DMS79 (cell line): Measurements from ENCODE around the gene TAS2R8.
"Not testable (repeated sequence)": the region's sequence is repeated elsewhere in the genome, so short reads cannot be mapped to it uniquely, and the experiment has no call there.

ENCODE experiments used
- DNase-seq: peaks from one replicate; lab custom pipeline; 2025; lab: John Stamatoyannopoulos, UW

The TAS2R8 gene, protein sequence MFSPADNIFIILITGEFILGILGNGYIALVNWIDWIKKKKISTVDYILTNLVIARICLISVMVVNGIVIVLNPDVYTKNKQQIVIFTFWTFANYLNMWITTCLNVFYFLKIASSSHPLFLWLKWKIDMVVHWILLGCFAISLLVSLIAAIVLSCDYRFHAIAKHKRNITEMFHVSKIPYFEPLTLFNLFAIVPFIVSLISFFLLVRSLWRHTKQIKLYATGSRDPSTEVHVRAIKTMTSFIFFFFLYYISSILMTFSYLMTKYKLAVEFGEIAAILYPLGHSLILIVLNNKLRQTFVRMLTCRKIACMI

DNA sequence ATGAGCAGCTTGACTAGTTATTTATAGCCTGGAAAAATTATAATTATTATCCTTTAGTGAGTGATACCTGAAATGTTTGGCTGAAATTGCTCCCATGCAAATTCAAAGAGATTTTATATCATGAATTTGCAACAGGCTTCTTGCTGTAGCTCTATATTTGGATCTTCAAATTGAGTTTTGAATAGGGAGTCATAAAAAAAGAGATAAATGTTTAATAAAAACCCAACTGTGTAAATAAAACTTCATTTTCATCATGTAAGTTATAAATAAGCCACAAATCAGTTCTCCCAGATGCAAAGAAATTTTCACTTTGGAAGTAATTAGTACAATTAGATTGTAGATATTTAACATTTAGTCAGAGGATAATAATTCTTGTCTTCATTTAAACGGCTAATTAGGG is at the start of gene TAS2R8:
Gene TAS2R8, minus strand, starts transcription at position 101 of the 400 bp plus-strand sequence. CDS start 306 bp downstream, outside the sequence.
- no peak for DNase-seq

DNA sequence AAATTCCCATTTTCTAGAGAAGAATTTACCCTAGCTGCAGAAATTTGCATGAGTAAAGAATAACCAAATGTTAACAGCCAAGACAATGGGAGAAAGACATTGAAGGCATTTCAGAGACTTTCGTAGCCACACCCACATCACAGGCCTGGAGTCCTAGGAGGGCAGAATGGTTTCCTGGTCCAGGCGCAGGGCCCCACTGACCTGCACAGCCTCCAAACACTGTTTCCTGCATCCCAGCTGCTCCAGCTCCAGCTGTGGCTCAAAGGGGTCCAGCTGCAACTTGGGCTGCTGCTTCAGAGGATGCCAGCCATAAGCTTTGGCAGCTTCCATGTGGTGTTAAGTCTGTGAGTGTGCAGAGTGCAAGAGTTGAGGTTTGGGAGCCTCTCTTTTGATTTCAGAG is 48.7 kb upstream of the TAS2R8 start:
- DNase-seq, result no peak

DNA sequence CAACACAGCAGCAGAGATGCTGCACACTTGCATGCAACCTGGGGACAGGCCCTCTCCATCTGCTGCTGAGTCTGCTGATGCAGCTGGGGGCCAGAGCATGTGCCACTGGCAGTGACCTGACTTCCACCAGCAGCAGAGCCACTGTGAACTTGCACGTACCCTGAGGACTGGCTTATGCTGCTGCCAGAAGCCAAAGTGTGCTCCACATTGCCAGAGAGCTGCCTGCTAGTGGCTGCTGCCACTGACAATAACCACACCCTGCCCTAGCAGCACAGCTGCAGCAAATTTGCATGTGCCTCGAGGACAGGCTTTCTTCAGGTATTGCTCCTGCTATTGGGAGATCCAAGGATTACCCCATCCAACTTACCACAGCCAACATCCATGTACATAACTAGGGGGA is 46.7 kb upstream of the TAS2R8 start:
- DNase-seq, result no peak

DNA sequence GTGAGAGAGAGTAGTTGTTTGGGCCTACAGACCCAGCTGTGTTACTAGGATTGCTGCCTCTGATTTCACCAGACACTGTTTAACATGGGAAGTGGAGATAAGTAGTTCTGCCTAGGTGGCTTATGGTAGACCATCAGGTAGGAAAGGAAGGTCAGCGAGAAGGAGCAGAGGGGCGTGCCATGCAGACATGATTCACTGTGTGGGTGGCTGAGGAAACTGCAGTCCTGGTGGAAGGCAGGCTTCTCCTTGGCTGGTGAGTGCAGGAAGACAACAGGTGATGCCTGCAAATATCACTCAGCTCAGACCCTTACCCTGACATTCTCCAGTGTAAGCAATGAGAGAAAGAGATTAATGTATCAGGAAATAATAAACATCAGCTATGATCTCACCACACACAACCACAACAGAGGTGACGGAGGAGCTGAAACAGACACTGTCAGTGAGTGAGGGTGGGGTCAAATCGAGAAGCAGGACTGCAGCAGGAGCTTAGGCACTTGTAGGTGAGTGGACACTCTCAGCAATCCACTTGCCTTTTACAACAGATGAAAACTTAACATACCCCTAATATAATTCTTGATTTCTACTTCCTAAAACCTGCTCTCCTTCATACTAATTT is 44.3 kb upstream of the TAS2R8 start:
- DNase-seq, result no peak

DNA sequence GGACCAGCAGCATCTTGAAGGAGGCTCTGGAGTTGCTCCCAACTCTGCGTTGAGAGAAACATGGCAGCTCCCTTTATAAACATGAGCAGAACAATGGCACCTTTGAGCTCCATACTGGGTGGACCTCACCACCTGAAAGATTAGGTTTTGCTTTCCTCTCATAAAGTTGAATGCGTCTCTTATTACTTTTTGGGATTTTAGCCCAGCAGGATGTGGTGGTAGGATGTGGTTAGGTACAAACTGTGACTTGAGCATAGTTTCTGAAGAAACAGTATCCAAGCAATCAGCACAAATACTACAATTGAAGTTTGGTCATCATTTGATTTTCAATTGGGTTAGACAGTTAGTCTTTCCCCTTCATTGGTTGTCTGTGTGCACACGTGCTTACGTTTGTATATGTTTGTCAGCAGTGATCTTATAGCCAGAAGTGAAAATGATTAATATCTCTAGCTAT is 42.4 kb upstream of the TAS2R8 start, which contains the start of gene PRR4:
Gene PRR4, minus strand, starts transcription at position 51 of the 454 bp plus-strand sequence. Its CDS starts 38 bp downstream, at position 13.
- DNase-seq, result no peak

DNA sequence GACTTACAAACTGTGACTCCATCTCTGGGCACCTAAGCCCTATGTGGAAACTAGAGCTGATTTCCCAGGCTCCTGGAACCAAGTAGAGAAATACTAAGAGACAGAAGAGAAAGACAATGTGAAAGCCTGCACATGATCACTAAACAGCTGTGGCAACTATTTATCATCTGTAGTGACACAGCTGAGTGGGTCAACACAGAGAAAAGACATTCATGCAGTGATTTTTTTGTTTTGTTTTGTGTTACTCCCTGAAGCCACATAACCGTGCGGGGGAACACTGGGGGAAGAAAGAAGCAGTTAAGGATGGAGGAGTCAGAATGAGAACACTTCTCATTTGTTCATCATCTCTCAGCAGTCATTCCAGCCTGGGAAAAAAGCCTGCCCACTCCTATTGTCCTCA is 40.7 kb upstream of the TAS2R8 start:
- no peak for DNase-seq

DNA sequence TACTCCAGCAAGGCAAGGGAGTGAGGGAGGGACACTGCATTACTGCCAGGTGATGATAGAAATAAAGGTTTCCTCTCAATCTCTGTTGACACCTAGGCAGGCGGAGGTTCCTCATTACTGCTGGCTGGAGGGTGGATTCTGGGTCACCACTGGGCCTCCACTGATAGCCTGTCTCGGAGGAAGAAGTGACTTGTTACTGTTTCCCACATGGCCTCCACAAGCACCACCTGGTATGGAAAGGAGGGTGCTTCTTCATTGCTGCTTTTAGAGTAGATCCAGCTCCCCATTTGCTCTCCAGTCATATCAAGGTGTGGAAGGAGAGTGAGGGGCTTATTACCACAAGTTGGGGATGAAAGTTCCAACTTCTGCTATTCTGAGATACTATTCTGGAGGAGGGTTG is 35.8 kb upstream of the TAS2R8 start:
- DNase-seq, result no peak

DNA sequence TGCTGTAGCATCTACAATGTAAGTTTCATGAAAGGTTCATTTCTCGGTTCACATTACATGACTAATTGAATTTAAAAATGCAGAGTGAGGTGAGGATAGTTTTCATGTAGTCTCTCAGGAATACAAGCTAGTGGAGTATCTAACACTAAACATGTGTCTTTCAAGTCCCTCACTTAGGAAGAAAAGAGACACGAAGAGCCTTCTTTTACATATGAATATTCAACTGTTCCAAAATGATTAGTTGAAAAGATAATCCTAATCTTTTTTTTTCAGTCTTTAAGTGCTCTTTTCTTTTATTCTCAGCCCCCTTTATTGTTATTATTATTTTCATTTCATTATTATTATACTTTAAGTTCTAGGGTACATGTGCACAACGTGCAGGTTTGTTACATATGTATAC is 31.4 kb upstream of the TAS2R8 start:
- DNase-seq, result no peak

DNA sequence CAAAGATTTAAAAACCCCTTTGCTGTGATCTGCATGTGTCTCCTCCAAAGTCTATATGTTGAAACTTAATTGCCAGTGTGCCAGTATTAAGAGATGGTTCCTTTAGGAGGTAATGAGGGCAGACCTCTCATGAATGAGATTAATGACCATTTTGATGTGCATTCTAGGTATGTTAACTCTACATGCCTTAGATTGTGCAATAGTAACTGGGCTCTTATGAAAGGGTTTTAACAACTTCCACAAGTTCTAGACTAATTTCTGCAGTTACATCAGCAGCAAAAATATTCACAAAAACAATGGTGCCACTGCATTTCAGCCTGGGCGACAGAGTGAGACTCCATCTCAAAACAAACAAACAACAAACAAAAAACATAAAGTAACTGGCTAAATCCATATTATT is 22.9 kb upstream of the TAS2R8 start:
- no peak for DNase-seq

DNA sequence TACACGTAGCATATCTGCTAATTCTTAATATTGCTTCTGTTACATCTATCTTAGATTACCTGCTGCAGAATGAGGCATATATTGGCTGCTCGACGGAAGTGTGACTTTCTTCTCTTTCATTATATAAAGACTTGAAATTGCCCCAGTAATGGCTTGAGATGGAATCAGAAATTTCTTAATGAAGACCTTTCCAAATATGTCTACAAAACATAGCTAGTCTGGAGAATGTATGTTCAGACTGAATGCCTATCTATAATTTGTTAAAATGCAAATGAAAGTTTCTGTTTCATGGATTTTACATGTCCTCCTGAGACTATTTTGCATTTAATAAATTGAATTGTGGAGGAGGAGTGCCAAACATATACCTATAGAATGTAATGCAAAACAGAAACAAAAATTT is 19.2 kb upstream of the TAS2R8 start, which contains the start of gene TAS2R10:
Gene TAS2R10, minus strand, starts transcription at position 101 of the 400 bp plus-strand sequence. Its CDS starts 89 bp downstream, at position 12.
- no peak for DNase-seq

DNA sequence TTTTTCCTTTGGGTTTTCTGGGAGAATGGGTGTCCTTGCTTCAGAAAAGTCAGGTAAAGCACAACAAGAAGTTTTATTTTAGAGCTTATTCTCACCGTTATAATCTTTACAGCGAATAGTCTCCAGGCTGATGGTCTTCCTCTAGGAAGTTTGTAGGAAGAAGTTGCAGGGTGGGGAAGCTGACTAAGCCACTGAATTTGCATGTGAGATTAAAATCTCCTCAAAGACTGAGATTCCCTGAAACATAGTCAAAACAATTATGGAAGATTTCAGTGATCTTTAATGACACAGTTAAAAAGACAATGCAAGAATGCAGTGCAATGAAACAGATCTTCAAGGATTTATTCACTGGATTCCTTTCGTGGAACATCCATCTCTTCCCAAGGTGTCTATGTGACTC is 17.9 kb upstream of the TAS2R8 start:
- DNase-seq, result no peak

DNA sequence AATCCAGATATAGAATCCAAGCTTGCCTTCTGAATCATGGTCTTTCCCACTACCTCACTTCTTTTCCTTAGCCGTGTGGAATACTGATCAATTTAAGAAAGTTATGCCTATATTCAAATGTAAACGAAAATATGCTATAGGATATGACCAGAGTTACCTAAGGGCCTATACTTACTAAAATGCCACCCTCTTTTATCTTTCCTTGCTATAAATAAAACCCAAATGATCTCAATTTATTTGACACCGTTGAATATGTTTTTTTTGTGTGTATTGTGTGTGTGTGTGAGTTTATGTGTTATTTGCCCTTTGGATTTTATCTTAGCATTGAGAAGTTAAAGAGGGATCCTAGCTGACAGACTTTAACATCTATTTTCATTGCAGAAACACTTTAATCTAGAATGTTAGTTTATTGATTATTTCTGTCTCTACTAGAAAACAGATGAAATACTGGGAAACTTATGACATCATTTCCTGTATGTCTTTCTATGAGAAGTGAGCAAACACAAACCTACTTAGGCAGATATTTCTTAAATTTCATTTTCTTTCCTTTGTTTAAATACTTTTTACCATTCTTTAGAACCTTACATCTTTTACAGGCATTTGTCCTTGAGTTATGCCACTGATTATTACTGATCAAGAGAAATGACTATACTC is 4.9 kb upstream of the TAS2R8 start:
- DNase-seq, result no peak

DNA sequence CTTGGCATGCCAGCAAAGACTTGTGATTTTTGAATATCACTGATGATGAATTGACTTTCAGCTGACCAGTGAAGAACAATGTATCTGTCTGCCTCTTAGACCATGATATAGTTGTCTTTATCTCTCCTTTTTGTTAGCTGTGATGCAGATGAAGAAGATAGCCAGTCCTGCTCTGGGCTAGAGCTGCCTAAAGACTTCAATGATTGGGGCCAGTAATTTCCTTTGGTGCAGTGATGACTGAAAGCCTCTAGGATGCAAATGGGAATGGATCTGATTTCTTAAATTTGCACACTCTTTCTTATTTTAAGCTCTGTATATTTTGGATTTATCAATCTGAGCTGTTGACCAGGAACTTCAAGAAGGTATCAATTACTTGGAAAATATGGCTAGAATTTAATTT is 3.0 kb upstream of the TAS2R8 start, which contains the start of gene TAS2R9:
Gene TAS2R9, minus strand, starts transcription at position 101 of the 400 bp plus-strand sequence. Its CDS starts 93 bp downstream, at position 8.
- no peak for DNase-seq

DNA sequence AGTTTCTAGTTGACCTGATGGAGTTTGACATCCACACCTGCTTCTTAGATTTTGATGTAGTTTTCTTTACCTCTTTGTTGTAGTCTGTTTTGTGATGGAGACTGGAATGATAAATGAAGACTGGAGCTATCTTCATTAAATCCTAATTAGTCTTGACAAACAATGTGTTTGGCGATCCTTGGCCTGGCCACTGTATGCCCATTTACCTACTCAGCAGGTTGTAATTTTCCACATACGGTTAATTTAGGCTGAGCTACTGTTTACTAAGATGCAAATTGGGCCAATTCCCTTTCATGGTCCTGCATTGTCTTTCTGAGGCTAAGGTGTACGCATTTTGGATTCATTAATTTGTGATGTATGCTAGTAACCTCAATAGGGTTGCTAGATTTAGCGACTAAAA is 4.5 kb downstream of the TAS2R8 start, which contains the start of gene TAS2R7:
Gene TAS2R7, minus strand, starts transcription at position 41 of the 400 bp plus-strand sequence. CDS start 57 bp downstream, outside the sequence.
- no peak for DNase-seq

DNA sequence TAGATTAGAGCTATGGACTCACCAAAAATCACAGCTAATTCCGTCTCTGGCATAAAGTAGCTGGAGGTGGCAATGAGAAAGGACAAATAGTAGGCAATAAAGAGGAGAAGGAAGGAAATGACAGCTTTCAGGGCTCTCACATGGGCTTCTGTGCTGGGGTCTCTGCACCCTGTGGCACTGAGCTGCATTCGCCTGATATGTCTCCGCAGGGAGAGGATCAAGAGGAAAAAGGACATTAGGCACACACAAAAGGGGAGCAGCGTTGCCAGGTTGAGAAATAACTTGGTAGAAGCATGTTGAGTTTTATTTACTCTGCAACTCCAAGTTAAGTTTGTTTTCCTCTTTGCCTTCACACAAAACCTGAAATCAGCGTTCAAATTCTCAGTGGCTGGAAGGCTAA is 5.3 kb downstream of the TAS2R8 start:
- DNase-seq, result no peak

DNA sequence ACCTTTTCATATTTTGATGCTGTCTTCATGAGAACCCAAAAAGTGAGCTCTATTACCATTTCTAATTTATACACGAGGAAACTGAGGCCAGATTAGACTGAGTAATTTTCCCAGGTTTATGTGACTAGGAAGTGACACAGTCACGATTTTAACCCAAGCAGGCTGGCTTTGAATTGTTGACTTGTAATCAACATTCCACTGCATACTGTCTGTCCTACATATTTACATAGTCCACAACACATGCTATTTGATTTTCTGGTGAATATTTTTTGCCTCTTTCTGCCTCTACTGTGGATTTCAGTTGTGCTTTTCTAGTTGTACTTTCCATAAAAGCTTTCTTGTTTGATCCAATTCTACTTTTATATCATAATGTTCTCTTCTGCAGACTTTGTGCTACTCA is 12.9 kb downstream of the TAS2R8 start:
- no peak for DNase-seq

DNA sequence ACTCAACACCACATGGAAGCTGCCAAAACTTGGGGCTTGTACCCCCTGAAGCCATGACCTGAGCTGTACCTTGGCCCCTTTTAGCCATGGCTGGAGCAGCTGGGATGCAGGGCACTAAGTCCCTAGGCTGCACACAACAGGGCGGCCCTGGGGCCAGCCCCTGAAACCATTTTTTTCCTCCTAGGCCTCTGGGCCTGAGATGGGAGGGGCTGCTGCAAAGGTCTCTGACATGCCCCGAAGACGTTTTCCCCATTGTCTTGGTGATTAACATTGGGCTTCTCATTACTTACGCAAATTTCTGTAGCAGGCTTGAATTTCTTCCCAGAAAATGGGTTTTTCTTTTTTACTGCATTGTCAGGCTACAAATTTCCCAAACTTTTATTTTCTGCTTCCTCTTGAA is 15.3 kb downstream of the TAS2R8 start:
- DNase-seq, result not testable (repeated sequence)

DNA sequence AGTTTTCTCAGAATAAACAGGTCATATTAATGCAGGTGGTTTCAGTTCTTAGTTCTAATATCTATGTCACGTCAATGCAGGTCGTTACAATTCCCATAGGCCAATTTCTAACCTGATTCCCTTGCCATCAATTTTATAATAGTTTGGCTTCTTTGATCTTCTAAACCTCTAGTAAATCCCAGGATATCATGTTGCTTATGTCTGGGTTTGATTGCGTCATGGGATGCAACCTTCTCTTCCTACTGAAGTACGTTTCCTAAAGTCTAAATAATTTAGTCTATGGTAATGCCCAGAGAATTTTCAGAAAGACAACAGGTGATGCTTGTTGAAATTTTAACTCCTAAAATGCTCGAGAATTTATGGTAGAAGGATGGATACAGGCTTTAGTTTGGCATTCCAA is 23.8 kb downstream of the TAS2R8 start:
- DNase-seq, result no peak

DNA sequence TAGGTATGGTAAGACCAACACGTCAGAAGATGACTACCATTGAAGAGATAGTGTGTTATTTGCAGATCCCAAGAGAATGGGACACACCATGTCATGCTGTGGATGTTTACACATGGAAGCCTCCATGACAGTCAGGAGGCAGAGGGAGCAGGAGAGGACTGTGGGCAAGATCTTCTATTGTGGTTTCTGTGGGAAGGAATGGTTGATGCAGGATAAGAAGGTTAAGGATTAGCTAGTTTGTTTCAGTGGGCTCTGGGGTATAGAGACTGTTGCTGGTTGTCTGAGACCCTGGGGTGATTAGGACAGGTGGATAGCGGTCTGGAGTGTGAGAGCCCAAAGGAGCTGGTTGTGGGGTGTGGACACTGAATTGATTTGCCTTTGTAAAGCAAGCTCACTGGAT is 28.0 kb downstream of the TAS2R8 start:
- no peak for DNase-seq

DNA sequence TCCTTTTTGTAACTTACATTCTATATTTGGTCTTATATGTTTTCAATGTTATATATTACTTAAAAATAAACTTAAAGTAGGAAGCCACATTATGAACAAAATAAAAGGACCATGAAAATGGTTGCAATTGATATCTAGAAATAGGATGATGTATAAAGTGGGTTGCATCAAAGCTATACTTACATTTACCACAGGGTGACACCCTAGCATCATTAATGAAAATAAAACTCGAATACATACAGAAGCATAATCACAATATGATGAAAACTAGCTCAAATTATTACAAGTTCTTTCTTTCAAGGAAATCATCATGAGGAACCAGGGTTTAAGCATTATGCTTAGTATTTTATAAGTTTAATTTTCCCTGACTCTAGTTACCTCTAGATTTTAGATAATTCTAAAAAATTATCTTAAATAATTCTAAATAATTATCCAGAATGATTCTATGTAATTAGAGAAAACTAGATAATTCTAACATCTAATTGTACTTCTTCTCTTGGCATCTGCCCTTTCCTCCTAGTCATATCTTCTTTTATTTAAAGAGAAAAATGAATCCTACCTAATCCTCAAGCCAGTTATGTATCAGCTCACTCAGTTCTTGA is 35.9 kb downstream of the TAS2R8 start:
- no peak for DNase-seq

DNA sequence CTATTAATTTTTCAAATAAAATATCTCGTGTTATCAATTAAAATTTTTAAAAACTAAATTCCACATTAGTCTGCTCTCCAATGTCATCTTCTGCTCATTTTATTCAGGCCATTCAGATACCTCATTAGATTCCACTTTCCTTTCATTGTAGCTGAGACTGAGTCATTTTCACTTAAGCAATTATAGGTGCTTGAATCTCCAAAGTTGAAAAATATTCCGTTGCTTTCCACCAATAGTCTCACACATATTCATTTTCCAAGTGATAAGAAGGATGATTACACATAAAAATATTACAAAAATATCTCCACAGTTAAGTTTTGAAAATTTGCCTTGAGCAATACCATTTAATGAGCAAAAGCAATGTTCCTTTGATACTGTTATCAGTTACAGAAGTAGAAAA is 47.4 kb downstream of the TAS2R8 start:
- DNase-seq, result no peak

DNA sequence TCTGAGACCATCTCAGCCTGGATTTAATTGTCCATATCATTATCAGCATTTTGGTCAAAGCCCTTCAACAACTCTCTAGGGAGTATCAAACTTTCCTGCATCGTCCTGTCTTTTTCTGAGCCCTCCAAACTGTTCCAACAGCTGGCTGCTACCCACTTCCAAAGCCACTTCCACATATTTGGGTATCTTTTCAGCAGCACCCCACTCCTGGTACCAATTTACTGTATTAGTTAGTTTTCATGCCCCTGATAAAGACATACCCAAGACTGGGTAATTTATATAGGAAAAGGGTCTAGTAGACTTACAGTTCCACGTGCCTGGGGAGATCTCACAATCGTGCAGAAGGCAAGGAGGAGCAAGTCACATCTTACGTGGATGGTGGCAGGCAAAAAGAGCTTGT is 50.9 kb downstream of the TAS2R8 start:
- DNase-seq, result no peak
